ENCODE measurements around the gene DNASE1L1.

GRCh38 chrX:154402622-154403127 is 6.4 kb downstream of the DNASE1L1 start:
- TF ChIP-seq POLR2AphosphoS5 (IDR thresholded peaks at IDR 0.05) (peak in 1 of 3 donors; percentile 57), POLR2A (IDR thresholded peaks at IDR 0.05) (no peak)

Measured in spleen (tissue), 3 donors.